ENCODE results near the gene SERPIND1.

- TF ChIP-seq CTCF (IDR thresholded peaks at IDR 0.05) (no peak), POLR2A (IDR thresholded peaks at IDR 0.05) (no peak)
Measured at GRCh38 chr22:20833225-20833665, 59.3 kb downstream of the SERPIND1 start.
